ENCODE data around the gene HYDIN.

Gene HYDIN

GRCh38 chr16:70758786-70759185 is 471.7 kb downstream of the HYDIN start:
- no peak for DNase-seq

Measured in CD4-positive, alpha-beta T cell treated with Interleukin-17A for 4 hours (primary cell).